NCI-H1694 (cell line): Measurements from ENCODE around the gene RPS6KA2.
"Not testable (repeated sequence)": the region's sequence is repeated elsewhere in the genome, so short reads cannot be mapped to it uniquely, and the experiment has no call there.

ENCODE experiments used
- DNase-seq: peaks from one replicate; lab custom pipeline; 2025; lab: John Stamatoyannopoulos, UW

RPS6KA2 gene

GRCh38 chr6:166366921-166367320 lies 260.1 kb downstream of the RPS6KA2 start:
- no peak for DNase-seq

- no peak for DNase-seq
These were observed 261.2 kb downstream of the RPS6KA2 start for GRCh38 chr6:166365806-166366205.

GRCh38 chr6:166365221-166365620 lies 261.8 kb downstream of the RPS6KA2 start:
- DNase-seq = no peak

GRCh38 chr6:166364456-166364855 lies 262.6 kb downstream of the RPS6KA2 start:
- DNase-seq = no peak

- not testable (repeated sequence) for DNase-seq
These were observed 264.6 kb downstream of the RPS6KA2 start for GRCh38 chr6:166362427-166362826.

- DNase-seq = no peak
These were observed 266.0 kb downstream of the RPS6KA2 start for GRCh38 chr6:166361077-166361429.

GRCh38 chr6:166360243-166361076 lies 266.6 kb downstream of the RPS6KA2 start:
- no peak for DNase-seq
